Lower leg skin (tissue), 4 donors: ENCODE measurements around the gene STH. TPM values are rescaled to one million over a fixed set of nuclear protein-coding genes. Genes with fewer than 3 reads are reported as not detected.

ENCODE experiments used
- DNase-seq, 2 donors: peaks; one replicate each; pipeline ENCODE4 v3.0.0-alpha.2; 2019; ENCODE audit warnings: low spot score in 2 of 2
- H3K4me3 ChIP-seq: fragments of 200-600 bp; sonication (generic); 2 replicates; pipeline ENCODE4 v1.5.1; 2017; ENCODE audit warnings: mild to moderate bottlenecking, low read depth; ENCODE audit not compliant: poor library complexity, severe bottlenecking
- POLR2A ChIP-seq, 2 donors: fragments of 450-650 bp; IDR thresholded peaks; one replicate each; pipeline ENCODE4 v1.6.1; 2016 to 2017; ENCODE audit warnings: antibody characterized with exemption in 2 of 2, mild to moderate bottlenecking in 1 of 2, moderate library complexity in 1 of 2
- WGBS, 2 donors: methylation state at CpG; one replicate each; pipeline ENCODE4 v1.1.5; 2018; 5-methylcytosine and 5-hydroxymethylcytosine counted together
- intact Hi-C: fragments of 100-400 bp; cut with DNase I; formaldehyde crosslinking; loops from one replicate; pipeline ENCODE4 v1.15.0; 2023; ENCODE audit warnings: low total_unique reads
- total RNA-seq, 4 donors: library from RNA; depleted of rRNA; stranded (reverse); fragments of >200 nt; gene quantifications; one replicate each; pipeline ENCODE4 v1.1.0, GENCODE V29; 2016
- TF ChIP-seq, protein P1 (sequence below), 3 donors: fragments of 450-650 bp; IDR thresholded peaks; one replicate each; pipeline ENCODE4 v1.5.1; 2016; ENCODE audit warnings: antibody characterized with exemption in 3 of 3, mild to moderate bottlenecking in 3 of 3, moderate library complexity in 2 of 3

STH gene
- total RNA-seq, 4 donors from 2014 or later: not detected

DNA sequence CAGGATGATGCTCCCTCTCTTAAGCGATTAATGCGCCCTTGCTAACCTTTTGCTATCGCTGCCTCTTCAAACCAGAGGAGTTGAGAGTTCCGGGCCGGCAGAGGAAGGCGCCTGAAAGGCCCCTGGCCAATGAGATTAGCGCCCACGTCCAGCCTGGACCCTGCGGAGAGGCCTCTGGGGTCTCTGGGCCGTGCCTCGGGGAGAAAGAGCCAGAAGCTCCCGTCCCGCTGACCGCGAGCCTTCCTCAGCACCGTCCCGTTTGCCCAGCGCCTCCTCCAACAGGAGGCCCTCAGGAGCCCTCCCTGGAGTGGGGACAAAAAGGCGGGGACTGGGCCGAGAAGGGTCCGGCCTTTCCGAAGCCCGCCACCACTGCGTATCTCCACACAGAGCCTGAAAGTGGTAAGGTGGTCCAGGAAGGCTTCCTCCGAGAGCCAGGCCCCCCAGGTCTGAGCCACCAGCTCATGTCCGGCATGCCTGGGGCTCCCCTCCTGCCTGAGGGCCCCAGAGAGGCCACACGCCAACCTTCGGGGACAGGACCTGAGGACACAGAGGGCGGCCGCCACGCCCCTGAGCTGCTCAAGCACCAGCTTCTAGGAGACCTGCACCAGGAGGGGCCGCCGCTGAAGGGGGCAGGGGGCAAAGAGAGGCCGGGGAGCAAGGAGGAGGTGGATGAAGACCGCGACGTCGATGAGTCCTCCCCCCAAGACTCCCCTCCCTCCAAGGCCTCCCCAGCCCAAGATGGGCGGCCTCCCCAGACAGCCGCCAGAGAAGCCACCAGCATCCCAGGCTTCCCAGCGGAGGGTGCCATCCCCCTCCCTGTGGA is 16.0 kb upstream of the STH start:
- H3K4me3 ChIP-seq: no peak overlapping the region
- TF ChIP-seq, protein P1, sequence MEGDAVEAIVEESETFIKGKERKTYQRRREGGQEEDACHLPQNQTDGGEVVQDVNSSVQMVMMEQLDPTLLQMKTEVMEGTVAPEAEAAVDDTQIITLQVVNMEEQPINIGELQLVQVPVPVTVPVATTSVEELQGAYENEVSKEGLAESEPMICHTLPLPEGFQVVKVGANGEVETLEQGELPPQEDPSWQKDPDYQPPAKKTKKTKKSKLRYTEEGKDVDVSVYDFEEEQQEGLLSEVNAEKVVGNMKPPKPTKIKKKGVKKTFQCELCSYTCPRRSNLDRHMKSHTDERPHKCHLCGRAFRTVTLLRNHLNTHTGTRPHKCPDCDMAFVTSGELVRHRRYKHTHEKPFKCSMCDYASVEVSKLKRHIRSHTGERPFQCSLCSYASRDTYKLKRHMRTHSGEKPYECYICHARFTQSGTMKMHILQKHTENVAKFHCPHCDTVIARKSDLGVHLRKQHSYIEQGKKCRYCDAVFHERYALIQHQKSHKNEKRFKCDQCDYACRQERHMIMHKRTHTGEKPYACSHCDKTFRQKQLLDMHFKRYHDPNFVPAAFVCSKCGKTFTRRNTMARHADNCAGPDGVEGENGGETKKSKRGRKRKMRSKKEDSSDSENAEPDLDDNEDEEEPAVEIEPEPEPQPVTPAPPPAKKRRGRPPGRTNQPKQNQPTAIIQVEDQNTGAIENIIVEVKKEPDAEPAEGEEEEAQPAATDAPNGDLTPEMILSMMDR (IDR thresholded peaks at IDR 0.05): no peak
- no peak for TF ChIP-seq POLR2A (IDR thresholded peaks at IDR 0.05)
- WGBS, 2 donors: 92 to 93% methylated on average over 40 to 41 of the region's 41 CpGs
- no peak for DNase-seq
- intact Hi-C loops: no loop called here

DNA sequence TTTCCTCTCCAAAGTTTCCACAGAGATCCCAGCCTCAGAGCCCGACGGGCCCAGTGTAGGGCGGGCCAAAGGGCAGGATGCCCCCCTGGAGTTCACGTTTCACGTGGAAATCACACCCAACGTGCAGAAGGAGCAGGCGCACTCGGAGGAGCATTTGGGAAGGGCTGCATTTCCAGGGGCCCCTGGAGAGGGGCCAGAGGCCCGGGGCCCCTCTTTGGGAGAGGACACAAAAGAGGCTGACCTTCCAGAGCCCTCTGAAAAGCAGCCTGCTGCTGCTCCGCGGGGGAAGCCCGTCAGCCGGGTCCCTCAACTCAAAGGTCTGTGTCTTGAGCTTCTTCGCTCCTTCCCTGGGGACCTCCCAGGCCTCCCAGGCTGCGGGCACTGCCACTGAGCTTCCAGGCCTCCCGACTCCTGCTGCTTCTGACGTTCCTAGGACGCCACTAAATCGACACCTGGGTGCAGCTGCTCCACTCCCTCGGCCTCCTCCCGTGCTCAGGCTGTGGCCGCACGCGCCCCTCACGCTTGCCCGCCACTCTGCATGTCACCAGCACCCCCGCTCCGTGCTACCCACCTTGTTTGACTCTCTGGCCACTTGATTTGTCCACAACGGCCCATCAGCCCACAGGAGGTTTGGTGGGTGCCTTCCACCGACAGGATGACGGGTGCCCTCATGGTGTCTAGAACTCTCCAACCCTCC is 15.3 kb upstream of the STH start:
- H3K4me3 ChIP-seq: no peak overlapping the region
- intact Hi-C loops: no loop called here
- no peak for DNase-seq
- no peak for TF ChIP-seq POLR2A (IDR thresholded peaks at IDR 0.05)
- TF ChIP-seq, protein P1 (IDR thresholded peaks at IDR 0.05): no peak
- 84 to 85% methylated on average over 31 of the region's 31 CpGs for WGBS, 2 donors

DNA sequence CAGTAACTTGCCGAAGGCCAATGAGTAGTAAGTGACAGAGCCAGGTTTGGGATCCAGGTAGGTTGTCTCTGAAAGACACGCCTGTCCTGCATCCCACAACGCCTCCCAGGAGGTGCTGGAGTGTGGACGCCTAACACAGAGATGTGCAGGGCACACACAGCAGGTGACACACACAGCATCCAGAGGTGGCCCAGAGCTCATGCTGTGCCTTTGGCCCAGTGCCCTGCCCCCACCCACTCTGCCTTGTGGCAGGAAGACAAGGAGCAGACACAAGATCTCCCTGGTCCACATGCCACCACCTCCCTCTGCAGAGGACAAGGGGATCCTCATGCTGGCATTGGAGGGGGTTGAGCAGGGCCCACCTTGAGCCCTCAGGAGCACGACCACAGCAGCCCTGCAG is 14.7 kb upstream of the STH start:
- 92 to 96% methylated on average over 5 of the region's 5 CpGs for WGBS, 2 donors
- H3K4me3 ChIP-seq: no peak overlapping the region
- DNase-seq: no peak
- TF ChIP-seq, protein P1 (IDR thresholded peaks at IDR 0.05): no peak
- TF ChIP-seq POLR2A (IDR thresholded peaks at IDR 0.05): no peak
- intact Hi-C loops: no loop called here

DNA sequence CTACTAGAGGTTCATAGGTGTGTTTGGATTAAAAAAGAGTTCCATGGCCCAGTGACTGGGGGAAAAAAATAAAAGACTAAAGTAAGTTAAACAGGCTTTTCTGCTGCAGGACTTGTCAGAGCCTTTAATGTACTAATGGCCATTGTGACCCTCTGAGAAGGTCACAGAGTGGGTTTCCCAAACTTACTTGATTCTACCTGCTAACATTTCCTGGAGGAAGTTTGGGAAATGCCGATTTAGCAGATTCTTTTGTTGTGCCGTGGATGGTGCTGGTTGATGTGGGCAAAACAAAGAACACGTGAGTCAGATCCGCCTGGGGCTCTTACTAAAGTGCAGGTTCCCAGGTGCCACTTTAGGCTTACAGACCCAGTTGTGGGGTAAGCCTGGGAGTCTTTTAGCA is 13.6 kb upstream of the STH start:
- intact Hi-C loops: no loop called here
- no peak for DNase-seq
- 69 to 78% methylated on average over 4 of the region's 4 CpGs for WGBS, 2 donors
- TF ChIP-seq POLR2A (IDR thresholded peaks at IDR 0.05): no peak
- TF ChIP-seq, protein P1 (IDR thresholded peaks at IDR 0.05): no peak
- no peak overlapping the region for H3K4me3 ChIP-seq

DNA sequence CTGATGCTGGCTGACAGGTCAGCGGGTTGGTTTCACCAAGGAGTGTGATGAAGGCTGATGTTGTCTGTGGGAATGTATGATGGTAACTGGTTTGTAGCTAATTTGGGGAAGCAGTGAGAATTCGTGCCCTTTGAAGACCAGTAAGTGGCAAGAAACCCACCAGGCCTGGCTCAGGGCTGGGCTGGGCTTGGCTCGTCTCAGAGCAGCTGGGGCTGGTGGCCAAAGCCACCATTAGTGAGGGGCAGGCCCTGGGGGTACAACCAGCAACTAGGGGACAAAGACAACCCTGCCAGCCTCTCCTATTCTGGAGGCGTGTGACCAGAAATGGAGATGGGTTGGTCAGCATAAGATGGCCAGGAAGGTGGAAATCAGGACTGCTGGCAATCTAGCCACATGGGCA is 13.0 kb upstream of the STH start:
- DNase-seq: no peak
- H3K4me3 ChIP-seq: no peak overlapping the region
- no peak for TF ChIP-seq POLR2A (IDR thresholded peaks at IDR 0.05)
- TF ChIP-seq, protein P1 (IDR thresholded peaks at IDR 0.05): no peak
- 84 to 92% methylated on average over 4 of the region's 4 CpGs for WGBS, 2 donors
- intact Hi-C loops: no loop called here
